ENCODE measurements around the gene MGAT3. TPM values are rescaled to one million over a fixed set of nuclear protein-coding genes. Genes with fewer than 3 reads are reported as not detected.
A peak's percentile ranks its signal among the peaks of the same experiment; 100 is the strongest.

The MGAT3 gene
- total and polyA plus RNA-seq, 9 of the 15 experiments (the other 6 are each of a cell fraction or from before 2014, with no cell fraction given) = 0.10 to 11.5 (median 4.6) TPM

GRCh38 chr22:39528681-39529486, 72.1 kb downstream of the MGAT3 start (continued):
- TF ChIP-seq, protein P1, sequence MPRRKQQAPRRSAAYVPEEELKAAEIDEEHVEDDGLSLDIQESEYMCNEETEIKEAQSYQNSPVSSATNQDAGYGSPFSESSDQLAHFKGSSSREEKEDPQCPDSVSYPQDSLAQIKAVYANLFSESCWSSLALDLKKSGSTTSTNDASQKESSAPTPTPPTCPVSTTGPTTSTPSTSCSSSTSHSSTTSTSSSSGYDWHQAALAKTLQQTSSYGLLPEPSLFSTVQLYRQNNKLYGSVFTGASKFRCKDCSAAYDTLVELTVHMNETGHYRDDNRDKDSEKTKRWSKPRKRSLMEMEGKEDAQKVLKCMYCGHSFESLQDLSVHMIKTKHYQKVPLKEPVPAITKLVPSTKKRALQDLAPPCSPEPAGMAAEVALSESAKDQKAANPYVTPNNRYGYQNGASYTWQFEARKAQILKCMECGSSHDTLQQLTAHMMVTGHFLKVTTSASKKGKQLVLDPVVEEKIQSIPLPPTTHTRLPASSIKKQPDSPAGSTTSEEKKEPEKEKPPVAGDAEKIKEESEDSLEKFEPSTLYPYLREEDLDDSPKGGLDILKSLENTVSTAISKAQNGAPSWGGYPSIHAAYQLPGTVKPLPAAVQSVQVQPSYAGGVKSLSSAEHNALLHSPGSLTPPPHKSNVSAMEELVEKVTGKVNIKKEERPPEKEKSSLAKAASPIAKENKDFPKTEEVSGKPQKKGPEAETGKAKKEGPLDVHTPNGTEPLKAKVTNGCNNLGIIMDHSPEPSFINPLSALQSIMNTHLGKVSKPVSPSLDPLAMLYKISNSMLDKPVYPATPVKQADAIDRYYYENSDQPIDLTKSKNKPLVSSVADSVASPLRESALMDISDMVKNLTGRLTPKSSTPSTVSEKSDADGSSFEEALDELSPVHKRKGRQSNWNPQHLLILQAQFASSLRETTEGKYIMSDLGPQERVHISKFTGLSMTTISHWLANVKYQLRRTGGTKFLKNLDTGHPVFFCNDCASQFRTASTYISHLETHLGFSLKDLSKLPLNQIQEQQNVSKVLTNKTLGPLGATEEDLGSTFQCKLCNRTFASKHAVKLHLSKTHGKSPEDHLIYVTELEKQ (CRISPR knock-in tag; IDR thresholded peaks at IDR 0.05) = no peak
- TF ChIP-seq ZNF707 (CRISPR knock-in tag; conservative IDR thresholded peaks at IDR 0.05) (no peak), THRAP3 (IDR thresholded peaks at IDR 0.05; ENCODE audit: borderline replicate concordance) (peak; percentile 91; the same call in 1 of the 2 replicates), HMG20A (CRISPR knock-in tag; conservative IDR thresholded peaks at IDR 0.05) (no peak), ZNF143 (CRISPR knock-in tag; IDR thresholded peaks at IDR 0.05) (no peak), TAF1 (IDR thresholded peaks at IDR 0.05; ENCODE audit: control insufficient read depth, extremely low read depth, insufficient read depth, low read length, severe bottlenecking) (peak; percentile 32)
- TF ChIP-seq, protein P2, sequence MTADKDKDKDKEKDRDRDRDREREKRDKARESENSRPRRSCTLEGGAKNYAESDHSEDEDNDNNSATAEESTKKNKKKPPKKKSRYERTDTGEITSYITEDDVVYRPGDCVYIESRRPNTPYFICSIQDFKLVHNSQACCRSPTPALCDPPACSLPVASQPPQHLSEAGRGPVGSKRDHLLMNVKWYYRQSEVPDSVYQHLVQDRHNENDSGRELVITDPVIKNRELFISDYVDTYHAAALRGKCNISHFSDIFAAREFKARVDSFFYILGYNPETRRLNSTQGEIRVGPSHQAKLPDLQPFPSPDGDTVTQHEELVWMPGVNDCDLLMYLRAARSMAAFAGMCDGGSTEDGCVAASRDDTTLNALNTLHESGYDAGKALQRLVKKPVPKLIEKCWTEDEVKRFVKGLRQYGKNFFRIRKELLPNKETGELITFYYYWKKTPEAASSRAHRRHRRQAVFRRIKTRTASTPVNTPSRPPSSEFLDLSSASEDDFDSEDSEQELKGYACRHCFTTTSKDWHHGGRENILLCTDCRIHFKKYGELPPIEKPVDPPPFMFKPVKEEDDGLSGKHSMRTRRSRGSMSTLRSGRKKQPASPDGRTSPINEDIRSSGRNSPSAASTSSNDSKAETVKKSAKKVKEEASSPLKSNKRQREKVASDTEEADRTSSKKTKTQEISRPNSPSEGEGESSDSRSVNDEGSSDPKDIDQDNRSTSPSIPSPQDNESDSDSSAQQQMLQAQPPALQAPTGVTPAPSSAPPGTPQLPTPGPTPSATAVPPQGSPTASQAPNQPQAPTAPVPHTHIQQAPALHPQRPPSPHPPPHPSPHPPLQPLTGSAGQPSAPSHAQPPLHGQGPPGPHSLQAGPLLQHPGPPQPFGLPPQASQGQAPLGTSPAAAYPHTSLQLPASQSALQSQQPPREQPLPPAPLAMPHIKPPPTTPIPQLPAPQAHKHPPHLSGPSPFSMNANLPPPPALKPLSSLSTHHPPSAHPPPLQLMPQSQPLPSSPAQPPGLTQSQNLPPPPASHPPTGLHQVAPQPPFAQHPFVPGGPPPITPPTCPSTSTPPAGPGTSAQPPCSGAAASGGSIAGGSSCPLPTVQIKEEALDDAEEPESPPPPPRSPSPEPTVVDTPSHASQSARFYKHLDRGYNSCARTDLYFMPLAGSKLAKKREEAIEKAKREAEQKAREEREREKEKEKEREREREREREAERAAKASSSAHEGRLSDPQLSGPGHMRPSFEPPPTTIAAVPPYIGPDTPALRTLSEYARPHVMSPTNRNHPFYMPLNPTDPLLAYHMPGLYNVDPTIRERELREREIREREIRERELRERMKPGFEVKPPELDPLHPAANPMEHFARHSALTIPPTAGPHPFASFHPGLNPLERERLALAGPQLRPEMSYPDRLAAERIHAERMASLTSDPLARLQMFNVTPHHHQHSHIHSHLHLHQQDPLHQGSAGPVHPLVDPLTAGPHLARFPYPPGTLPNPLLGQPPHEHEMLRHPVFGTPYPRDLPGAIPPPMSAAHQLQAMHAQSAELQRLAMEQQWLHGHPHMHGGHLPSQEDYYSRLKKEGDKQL (CRISPR knock-in tag; IDR thresholded peaks at IDR 0.05; ENCODE audit: borderline replicate concordance) = no peak
- TF ChIP-seq, protein P3, sequence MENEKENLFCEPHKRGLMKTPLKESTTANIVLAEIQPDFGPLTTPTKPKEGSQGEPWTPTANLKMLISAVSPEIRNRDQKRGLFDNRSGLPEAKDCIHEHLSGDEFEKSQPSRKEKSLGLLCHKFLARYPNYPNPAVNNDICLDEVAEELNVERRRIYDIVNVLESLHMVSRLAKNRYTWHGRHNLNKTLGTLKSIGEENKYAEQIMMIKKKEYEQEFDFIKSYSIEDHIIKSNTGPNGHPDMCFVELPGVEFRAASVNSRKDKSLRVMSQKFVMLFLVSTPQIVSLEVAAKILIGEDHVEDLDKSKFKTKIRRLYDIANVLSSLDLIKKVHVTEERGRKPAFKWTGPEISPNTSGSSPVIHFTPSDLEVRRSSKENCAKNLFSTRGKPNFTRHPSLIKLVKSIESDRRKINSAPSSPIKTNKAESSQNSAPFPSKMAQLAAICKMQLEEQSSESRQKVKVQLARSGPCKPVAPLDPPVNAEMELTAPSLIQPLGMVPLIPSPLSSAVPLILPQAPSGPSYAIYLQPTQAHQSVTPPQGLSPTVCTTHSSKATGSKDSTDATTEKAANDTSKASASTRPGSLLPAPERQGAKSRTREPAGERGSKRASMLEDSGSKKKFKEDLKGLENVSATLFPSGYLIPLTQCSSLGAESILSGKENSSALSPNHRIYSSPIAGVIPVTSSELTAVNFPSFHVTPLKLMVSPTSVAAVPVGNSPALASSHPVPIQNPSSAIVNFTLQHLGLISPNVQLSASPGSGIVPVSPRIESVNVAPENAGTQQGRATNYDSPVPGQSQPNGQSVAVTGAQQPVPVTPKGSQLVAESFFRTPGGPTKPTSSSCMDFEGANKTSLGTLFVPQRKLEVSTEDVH (IDR thresholded peaks at IDR 0.05; ENCODE audit: low read depth, partially characterized antibody) = peak; percentile 26
- TF ChIP-seq, protein P4, sequence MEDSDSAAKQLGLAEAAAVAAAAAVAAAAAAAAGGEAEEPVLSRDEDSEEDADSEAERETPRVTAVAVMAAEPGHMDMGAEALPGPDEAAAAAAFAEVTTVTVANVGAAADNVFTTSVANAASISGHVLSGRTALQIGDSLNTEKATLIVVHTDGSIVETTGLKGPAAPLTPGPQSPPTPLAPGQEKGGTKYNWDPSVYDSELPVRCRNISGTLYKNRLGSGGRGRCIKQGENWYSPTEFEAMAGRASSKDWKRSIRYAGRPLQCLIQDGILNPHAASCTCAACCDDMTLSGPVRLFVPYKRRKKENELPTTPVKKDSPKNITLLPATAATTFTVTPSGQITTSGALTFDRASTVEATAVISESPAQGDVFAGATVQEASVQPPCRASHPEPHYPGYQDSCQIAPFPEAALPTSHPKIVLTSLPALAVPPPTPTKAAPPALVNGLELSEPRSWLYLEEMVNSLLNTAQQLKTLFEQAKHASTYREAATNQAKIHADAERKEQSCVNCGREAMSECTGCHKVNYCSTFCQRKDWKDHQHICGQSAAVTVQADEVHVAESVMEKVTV (CRISPR knock-in tag; IDR thresholded peaks at IDR 0.05) = peak; percentile 85
